GM13977 (cell line): ENCODE data around the gene FGF5.
"Not testable (repeated sequence)": the region's sequence is repeated elsewhere in the genome, so short reads cannot be mapped to it uniquely, and the experiment has no call there.

Experiments used
- DNase-seq: peaks from one replicate; pipeline ENCODE4 v3.0.0; 2012; ENCODE audit warnings: low spot score
- CTCF ChIP-seq: IDR thresholded peaks from 2 replicates; pipeline ENCODE4 v1.5.1; 2012; ENCODE audit warnings: mild to moderate bottlenecking, control low read depth; ENCODE audit not compliant: insufficient read depth; ENCODE audit errors: extremely low read depth, missing control alignments
- in situ Hi-C: fragments of 300-500 bp; cut with MboI; formaldehyde crosslinking; loops from one replicate; pipeline ENCODE4 v1.12.0; 2022; ENCODE audit warnings: low sequenced_read_pairs, low pct_unique_long_range_greater_than_20kb, mixed read lengths, inconsistent platforms; ENCODE audit not compliant: unreplicated experiment

FGF5 gene

GRCh38 chr4:80308466-80308822, 42.0 kb downstream of the FGF5 start:
- no peak for TF ChIP-seq CTCF
- in situ Hi-C loops = no loop called here
- DNase-seq = no peak

DNA sequence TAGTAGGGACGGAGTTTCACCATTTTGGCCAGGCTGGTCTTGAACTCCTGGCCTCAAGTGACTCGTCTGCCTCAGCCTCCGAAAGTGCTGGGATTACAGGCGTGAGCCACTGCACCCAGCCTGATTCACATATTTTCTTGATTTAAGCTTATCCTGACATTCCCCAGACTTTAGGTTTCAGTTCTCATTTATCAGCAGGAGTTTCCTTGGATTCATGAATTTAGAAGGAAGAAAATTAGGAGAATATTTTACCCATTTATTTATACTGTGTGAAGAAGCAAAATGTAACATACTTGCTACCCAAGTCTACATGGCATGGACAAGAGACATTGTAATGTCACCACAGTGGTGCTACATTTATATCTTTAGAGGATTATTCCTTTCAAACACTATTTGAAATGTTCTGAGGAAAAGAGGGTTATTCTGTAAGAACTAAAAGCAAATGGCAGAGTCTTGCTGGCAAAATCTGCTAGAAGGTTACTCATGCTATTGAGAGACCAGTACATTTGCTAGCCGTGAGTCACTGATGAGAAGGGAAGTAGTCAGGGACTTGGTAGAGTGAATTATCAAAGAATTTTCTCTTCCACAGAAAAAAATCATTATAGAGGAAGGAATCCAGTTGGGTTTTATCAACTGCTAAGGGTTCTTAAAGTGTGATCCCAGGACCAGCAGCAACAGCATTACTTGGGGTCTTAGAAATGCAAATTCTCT, 43.0 kb downstream of the FGF5 start:
- no peak for TF ChIP-seq CTCF
- DNase-seq = no peak
- in situ Hi-C loops = no loop called here

DNA sequence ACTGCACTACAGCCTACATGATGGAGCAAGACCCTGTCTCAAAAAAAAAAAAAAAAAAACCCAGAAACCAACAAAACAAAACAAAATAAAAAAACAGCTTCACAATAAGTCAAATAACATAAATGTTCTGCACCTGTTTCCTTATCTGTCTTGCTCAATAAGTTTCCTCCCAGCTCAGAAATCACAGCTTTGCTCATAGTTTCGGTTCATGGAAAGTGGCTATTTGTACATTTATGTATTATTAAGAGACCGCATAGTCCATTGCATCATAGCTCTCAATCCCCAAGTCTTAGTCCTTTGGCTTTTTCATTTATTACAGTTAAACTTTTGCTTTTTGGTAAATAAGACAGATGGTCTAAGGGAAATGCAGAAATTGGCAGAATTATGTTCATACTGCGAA, 44.7 kb downstream of the FGF5 start:
- in situ Hi-C loops = no loop called here
- no peak for DNase-seq
- no peak for TF ChIP-seq CTCF

- in situ Hi-C loops = no loop called here
- DNase-seq = no peak
- TF ChIP-seq CTCF = no peak
Measured at GRCh38 chr4:80312124-80312523, 45.7 kb downstream of the FGF5 start.

- in situ Hi-C loops = no loop called here
- no peak for TF ChIP-seq CTCF
- no peak for DNase-seq
Measured at GRCh38 chr4:80313627-80314026, 47.2 kb downstream of the FGF5 start.

DNA sequence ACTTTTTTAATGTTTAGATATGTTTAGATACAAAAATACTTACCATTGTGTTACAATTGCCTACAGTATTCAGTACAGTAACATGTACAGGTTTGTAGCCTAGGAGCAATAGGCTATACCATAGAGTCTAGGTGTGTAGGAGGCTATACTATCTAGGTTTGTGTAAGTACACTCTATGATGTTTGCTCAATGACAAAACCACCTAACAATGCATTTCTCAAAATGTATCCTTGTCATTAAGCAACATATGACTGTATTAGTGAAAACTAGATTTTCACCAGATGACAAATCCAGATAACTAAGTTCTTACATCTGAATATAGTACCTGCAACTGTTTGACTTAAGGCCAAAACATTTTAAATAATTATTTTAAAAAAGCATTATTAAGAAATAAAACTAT, 49.4 kb downstream of the FGF5 start:
- in situ Hi-C loops = not testable (repeated sequence)

GRCh38 chr4:80321341-80321740, 54.9 kb downstream of the FGF5 start:
- in situ Hi-C loops = no loop called here
- DNase-seq = no peak
- no peak for TF ChIP-seq CTCF

More for the DNA sequence above, 49.4 kb downstream of the FGF5 start:
- not testable (repeated sequence) for DNase-seq
